Stimulated activated CD8-positive, alpha-beta memory T cell treated with anti-CD3 and anti-CD28 coated beads, Interleukin-7, amount 100 ng/mL, for 24 hours (primary cell): ENCODE measurements around the gene GPR153.

ENCODE experiments used
- DNase-seq: peaks from one replicate; pipeline ENCODE4 v3.0.0-alpha.2; 2020; ENCODE audit warnings: low read depth

GPR153 gene

GRCh38 chr1:6199298-6200187 is 61.4 kb downstream of the GPR153 start, which contains the start of gene RPL22:
RPL22 (minus strand) TSS chr1:6199595; CDS start chr1:6199573, 22 bp downstream.
- peak; percentile 96 for DNase-seq

- no peak for DNase-seq
Measured at GRCh38 chr1:6198646-6199297, 62.1 kb downstream of the GPR153 start.

GRCh38 chr1:6197746-6198427 is 63.0 kb downstream of the GPR153 start:
- no peak for DNase-seq
